Panc1 (cell line): ENCODE results near the gene CENPB. TPM values are rescaled to one million over a fixed set of nuclear protein-coding genes. Genes with fewer than 3 reads are reported as not detected.
A peak's percentile ranks its signal among the peaks of the same experiment; 100 is the strongest.
"Not testable (repeated sequence)": the region's sequence is repeated elsewhere in the genome, so short reads cannot be mapped to it uniquely, and the experiment has no call there.

Experiments used
- ATAC-seq: fragments of 200-7000 bp; cut with Tn5 transposase; 2 replicates; pipeline ENCODE4 v1.9.1; 2020; ENCODE audit warnings: mild to moderate bottlenecking, moderate library complexity
- BruUV-seq: library from RNA; stranded (reverse); fragments of 400-500 nt; replicated peaks from 2 replicates; lab custom pipeline; 2021; lab: Mats Ljungman, UMichigan
- CTCF ChIA-PET: fragments of 300-600 bp; sonication (Branson Sonifier 250); formaldehyde crosslinking; loops from one replicate; lab custom pipeline; 2022; ENCODE audit warnings: antibody characterized with exemption; lab: Charles Lee
- POLR2A ChIA-PET: fragments of 300-600 bp; sonication (Branson Sonifier 250); formaldehyde crosslinking; loops from one replicate; lab custom pipeline; 2022; ENCODE audit warnings: antibody characterized with exemption; lab: Charles Lee
- DNase-seq: peaks from one replicate; pipeline ENCODE4 v3.0.0-alpha.2; 2010; ENCODE audit warnings: low read depth, low spot score
- H3K27ac ChIP-seq: 2 replicates; pipeline ENCODE4 v1.5.1; 2011; ENCODE audit warnings: mild to moderate bottlenecking, low read length, inconsistent platforms
- H3K27me3 ChIP-seq: fragments of 200-500 bp; sonication (Bioruptor generic); 2 replicates; pipeline ENCODE4 v1.6.0; 2014; ENCODE audit warnings: low read length, inconsistent platforms; ENCODE audit not compliant: control insufficient read depth, insufficient read depth
- H3K36me3 ChIP-seq: fragments of 200-500 bp; sonication (Bioruptor generic); 2 replicates; pipeline ENCODE4 v1.5.1; 2014; ENCODE audit warnings: inconsistent platforms, mild to moderate bottlenecking, low read length, moderate library complexity; ENCODE audit not compliant: control insufficient read depth, insufficient read depth
- H3K4me1 ChIP-seq: 2 replicates; pipeline ENCODE4 v1.5.1; 2011; ENCODE audit warnings: inconsistent platforms, mild to moderate bottlenecking, low read length, moderate library complexity; ENCODE audit not compliant: control insufficient read depth, insufficient read depth
- H3K4me3 ChIP-seq, 2 experiments: 2 replicates each; pipeline ENCODE4 v1.5.1; 2011 to 2012; ENCODE audit warnings: low read depth in 2 of 2, low read length in 2 of 2, mild to moderate bottlenecking in 2 of 2, inconsistent platforms in 1 of 2, moderate library complexity in 1 of 2
- H3K9me3 ChIP-seq: fragments of 200-500 bp; sonication (Bioruptor generic); 2 replicates; pipeline ENCODE4 v1.5.1; 2014; ENCODE audit warnings: low read depth, mild to moderate bottlenecking, inconsistent platforms, low read length, moderate library complexity; ENCODE audit not compliant: control insufficient read depth, insufficient read depth
- POLR2AphosphoS5 ChIP-seq: IDR thresholded peaks from 2 replicates; pipeline ENCODE4 v1.6.1; 2012; ENCODE audit warnings: mild to moderate bottlenecking, low read depth, low read length, moderate library complexity
- SIN3A ChIP-seq: IDR thresholded peaks from 2 replicates; pipeline ENCODE4 v1.6.1; 2012; ENCODE audit warnings: low read depth, mild to moderate bottlenecking, low read length, moderate library complexity, borderline replicate concordance; ENCODE audit not compliant: insufficient read depth
- TCF7L2 ChIP-seq: IDR thresholded peaks from 2 replicates; pipeline ENCODE4 v1.6.1; 2011; ENCODE audit warnings: mild to moderate bottlenecking, low read depth, low read length, inconsistent platforms
- in situ Hi-C: cut with HindIII; loops from 2 replicates; pipeline ENCODE4 v1.10.0; 2016; ENCODE audit warnings: low sequenced_read_pairs, low pct_unique_long_range_greater_than_20kb
- intact Hi-C: fragments of 100-400 bp; cut with micrococcal nuclease; formaldehyde crosslinking; loops from one replicate; pipeline ENCODE4 v1.10.0; 2022; ENCODE audit not compliant: unreplicated experiment
- total RNA-seq: library from RNA; stranded (reverse); gene quantifications from one replicate; pipeline ENCODE4 v1.2.1, GENCODE V29; 2021; ENCODE audit not compliant: unreplicated experiment
- TF ChIP-seq, protein P1 (sequence below), 2 experiments: IDR thresholded peaks; 2 replicates each; pipeline ENCODE4 v1.6.1; 2011 to 2012; ENCODE audit warnings: low read depth in 2 of 2, control low read depth in 1 of 2, low read length in 1 of 2, mild to moderate bottlenecking in 1 of 2, moderate library complexity in 1 of 2; ENCODE audit not compliant: insufficient read depth in 1 of 2
- TF ChIP-seq, protein P2 (sequence below): fragments of 450-650 bp; IDR thresholded peaks from 2 replicates; pipeline ENCODE4 v1.5.1; 2017; ENCODE audit warnings: mild to moderate bottlenecking

Gene CENPB
- total RNA-seq, 1 experiment from 2014 or later, result 154 TPM

GRCh38 chr20:3794701-3795420, 8.3 kb upstream of the CENPB start:
- ATAC-seq (no peak), DNase-seq (no peak)
- no peak for TF ChIP-seq POLR2AphosphoS5
- TF ChIP-seq TCF7L2, result no peak
- TF ChIP-seq, protein P1, sequence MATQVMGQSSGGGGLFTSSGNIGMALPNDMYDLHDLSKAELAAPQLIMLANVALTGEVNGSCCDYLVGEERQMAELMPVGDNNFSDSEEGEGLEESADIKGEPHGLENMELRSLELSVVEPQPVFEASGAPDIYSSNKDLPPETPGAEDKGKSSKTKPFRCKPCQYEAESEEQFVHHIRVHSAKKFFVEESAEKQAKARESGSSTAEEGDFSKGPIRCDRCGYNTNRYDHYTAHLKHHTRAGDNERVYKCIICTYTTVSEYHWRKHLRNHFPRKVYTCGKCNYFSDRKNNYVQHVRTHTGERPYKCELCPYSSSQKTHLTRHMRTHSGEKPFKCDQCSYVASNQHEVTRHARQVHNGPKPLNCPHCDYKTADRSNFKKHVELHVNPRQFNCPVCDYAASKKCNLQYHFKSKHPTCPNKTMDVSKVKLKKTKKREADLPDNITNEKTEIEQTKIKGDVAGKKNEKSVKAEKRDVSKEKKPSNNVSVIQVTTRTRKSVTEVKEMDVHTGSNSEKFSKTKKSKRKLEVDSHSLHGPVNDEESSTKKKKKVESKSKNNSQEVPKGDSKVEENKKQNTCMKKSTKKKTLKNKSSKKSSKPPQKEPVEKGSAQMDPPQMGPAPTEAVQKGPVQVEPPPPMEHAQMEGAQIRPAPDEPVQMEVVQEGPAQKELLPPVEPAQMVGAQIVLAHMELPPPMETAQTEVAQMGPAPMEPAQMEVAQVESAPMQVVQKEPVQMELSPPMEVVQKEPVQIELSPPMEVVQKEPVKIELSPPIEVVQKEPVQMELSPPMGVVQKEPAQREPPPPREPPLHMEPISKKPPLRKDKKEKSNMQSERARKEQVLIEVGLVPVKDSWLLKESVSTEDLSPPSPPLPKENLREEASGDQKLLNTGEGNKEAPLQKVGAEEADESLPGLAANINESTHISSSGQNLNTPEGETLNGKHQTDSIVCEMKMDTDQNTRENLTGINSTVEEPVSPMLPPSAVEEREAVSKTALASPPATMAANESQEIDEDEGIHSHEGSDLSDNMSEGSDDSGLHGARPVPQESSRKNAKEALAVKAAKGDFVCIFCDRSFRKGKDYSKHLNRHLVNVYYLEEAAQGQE (IDR thresholded peaks at IDR 0.05; ENCODE audit: insufficient read depth in 1 of 2, low read depth in 2 of 2, low read length in 1 of 2), result no peak
- TF ChIP-seq SIN3A, result no peak
- TF ChIP-seq, protein P2, sequence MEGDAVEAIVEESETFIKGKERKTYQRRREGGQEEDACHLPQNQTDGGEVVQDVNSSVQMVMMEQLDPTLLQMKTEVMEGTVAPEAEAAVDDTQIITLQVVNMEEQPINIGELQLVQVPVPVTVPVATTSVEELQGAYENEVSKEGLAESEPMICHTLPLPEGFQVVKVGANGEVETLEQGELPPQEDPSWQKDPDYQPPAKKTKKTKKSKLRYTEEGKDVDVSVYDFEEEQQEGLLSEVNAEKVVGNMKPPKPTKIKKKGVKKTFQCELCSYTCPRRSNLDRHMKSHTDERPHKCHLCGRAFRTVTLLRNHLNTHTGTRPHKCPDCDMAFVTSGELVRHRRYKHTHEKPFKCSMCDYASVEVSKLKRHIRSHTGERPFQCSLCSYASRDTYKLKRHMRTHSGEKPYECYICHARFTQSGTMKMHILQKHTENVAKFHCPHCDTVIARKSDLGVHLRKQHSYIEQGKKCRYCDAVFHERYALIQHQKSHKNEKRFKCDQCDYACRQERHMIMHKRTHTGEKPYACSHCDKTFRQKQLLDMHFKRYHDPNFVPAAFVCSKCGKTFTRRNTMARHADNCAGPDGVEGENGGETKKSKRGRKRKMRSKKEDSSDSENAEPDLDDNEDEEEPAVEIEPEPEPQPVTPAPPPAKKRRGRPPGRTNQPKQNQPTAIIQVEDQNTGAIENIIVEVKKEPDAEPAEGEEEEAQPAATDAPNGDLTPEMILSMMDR, result no peak
- H3K36me3 ChIP-seq, result peaks cover 10% of the 10 kb centered on the region
- peak overlapping the region; percentile 95 for H3K27ac ChIP-seq
- H3K4me1 ChIP-seq, result peaks cover 16% of the 10 kb centered on the region
- no TSS peak for BruUV-seq
- ChIA-PET POLR2A (no interaction called here), CTCF (no interaction called here)
- H3K4me3 ChIP-seq, result peak overlapping the region; percentile 87 to 90
- intact Hi-C loops (no loop called here), in situ Hi-C loops (no loop called here)
- H3K27me3 ChIP-seq, result no peaks in the 10 kb centered on the region
- no peaks in the 10 kb centered on the region for H3K9me3 ChIP-seq

DNA sequence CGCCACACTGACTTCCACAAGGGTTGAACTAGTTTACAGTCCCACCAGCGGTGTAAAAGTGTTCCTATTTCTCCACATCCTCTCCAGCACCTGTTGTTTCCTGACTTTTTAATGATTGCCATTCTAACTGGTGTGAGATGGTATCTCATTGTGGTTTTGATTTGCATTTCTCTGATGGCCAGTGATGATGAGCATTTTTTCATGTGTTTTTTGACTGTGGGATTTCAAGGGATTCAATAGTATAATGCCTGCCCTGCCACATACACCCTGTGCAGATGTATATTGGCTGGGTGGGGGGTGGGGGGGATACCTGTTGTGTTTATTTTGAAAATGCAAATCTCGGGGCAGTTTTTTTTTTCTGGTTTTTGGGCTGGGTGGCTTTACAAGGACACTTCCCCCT, 7.6 kb upstream of the CENPB start:
- BruUV-seq, intact Hi-C loops, CTCF ChIA-PET, in situ Hi-C loops, ATAC-seq, H3K4me3 ChIP-seq, DNase-seq, H3K27ac ChIP-seq, POLR2A ChIA-PET, H3K9me3 ChIP-seq, H3K27me3 ChIP-seq: not testable (repeated sequence)
- peaks cover 10% of the 10 kb centered on the region for H3K36me3 ChIP-seq
- H3K4me1 ChIP-seq, result peaks cover 16% of the 10 kb centered on the region

GRCh38 chr20:3789201-3789600, 2.7 kb upstream of the CENPB start:
- intact Hi-C loops, result loop anchor here (2.0 kb wide), 1 partner anchor 32 kb away; the partner anchor contains the start of gene AP5S1
- in situ Hi-C loops, BruUV-seq: not testable (repeated sequence)

More at GRCh38 chr20:3789201-3789600, 2.7 kb upstream of the CENPB start:
- H3K4me1 ChIP-seq, result peaks cover 14% of the 10 kb centered on the region
- DNase-seq, H3K36me3 ChIP-seq, H3K4me3 ChIP-seq, H3K9me3 ChIP-seq, ATAC-seq, H3K27me3 ChIP-seq: not testable (repeated sequence)
- 0 out of 2 replicates have a peak overlapping the region, but pooled peaks have one; percentile 11 for H3K27ac ChIP-seq
- POLR2A ChIA-PET, result interaction anchor here (0.7 kb wide), 1 partner anchor 11 kb away, joined by 5 read pairs; no protein-coding TSS in a partner anchor
- CTCF ChIA-PET, result interaction anchor here (0.6 kb wide), 1 partner anchor 570 kb away, joined by 8 read pairs; no protein-coding TSS in a partner anchor
